ENCODE data around the gene GNG10.
"Not testable (repeated sequence)": the region's sequence is repeated elsewhere in the genome, so short reads cannot be mapped to it uniquely, and the experiment has no call there.

GNG10 gene

DNA sequence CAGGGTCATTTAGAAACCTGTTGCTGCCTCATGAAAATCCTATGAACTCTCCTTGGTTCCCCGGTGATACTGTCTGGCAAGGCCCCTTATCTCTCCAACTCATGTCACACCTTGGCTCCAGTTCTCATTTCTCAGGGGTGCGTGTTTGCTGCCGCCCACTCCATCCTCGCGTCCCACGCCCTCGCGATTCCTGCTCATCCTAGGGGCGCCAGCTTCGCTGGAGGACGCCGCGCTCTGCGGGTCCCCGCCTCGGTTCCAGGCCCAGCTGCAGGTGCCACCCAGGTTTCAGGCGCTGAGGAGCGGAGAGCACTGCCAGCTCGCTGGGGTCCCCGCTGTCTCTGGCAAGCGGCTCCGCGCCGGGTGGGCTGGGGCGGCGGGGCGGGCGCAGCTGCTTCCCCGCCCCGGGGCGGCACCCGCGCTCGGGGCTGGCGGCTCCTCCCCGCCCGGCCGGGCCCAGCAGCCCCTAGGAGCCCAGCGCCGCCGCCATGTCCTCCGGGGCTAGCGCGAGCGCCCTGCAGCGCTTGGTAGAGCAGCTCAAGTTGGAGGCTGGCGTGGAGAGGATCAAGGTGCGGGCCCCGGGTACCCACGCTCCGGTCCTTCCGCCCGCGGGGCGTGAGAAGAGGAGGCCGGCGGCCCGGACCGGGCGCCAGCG is at the start of gene GNG10:
Gene GNG10 (plus strand): TSS at position 456 of the 652 bp plus-strand sequence. CDS start 30 bp downstream, at position 486.
- DNase-seq, result peak; percentile 90

DNA sequence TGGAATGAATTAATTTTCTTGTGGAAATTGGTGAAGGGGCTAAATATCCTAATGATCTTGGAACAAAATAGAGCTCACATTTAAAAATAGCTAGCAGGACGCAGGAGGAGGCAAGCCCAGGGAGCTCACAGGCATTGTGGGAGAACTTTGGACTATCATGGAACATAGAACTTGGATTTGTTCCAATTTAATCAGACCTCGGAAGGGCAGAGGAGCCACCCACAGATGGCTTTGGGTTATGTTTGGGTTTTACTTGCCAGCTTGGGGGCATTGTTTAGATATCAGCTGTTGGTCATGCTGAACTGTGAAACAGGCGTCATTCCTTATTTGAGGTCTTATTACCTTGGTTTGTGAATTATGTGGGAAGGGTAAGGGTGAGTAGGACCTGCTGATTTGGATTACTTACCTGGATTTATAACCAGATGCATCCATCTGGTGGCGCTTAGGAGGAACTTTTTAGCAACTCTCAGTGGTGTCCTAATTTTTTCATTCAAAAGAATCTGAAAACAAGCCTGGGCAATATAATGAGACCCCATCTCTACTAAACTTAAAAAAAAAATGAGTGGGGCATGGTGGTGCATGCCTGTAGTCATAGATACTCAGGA is 47.9 kb upstream of the GNG10 start:
- peak; percentile 97 for DNase-seq

DNA sequence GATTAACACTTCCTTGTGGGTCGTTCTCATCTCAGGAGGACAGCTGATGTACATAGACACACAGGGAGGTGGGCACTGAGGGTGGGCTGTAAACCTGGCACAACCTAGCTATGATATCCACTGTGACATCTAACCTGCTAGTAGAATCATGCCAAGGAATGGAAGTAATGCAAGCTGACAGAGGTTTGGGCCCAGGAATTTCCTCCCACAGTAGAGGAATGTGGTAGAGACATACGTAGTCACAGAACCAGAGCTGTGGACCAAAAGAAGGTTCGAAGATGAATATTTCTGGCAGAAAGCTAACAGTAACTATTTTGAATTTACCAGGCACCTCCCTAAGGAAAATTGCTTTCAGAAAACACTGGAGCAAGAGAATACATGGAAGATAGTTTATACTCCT is 45.5 kb upstream of the GNG10 start:
- DNase-seq, result no peak

DNA sequence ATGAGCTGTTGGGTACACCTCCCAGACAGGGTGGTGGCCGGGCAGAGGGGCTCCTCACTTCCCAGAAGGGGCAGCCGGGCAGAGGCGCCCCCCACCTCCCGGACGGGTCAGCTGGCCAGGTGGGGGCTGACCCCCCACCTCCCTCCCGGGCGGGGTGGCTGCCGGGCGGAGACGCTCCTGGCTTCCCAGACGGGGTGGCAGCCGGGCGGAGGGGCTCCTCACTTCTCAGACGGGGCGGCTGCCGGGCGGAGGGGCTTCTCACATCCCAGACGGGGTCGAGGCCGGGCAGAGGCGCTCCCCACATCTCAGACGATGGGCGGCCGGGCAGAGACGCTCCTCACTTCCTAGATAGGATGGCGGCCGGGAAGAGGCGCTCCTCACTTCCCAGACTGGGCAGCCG is 44.1 kb upstream of the GNG10 start:
- not testable (repeated sequence) for DNase-seq

DNA sequence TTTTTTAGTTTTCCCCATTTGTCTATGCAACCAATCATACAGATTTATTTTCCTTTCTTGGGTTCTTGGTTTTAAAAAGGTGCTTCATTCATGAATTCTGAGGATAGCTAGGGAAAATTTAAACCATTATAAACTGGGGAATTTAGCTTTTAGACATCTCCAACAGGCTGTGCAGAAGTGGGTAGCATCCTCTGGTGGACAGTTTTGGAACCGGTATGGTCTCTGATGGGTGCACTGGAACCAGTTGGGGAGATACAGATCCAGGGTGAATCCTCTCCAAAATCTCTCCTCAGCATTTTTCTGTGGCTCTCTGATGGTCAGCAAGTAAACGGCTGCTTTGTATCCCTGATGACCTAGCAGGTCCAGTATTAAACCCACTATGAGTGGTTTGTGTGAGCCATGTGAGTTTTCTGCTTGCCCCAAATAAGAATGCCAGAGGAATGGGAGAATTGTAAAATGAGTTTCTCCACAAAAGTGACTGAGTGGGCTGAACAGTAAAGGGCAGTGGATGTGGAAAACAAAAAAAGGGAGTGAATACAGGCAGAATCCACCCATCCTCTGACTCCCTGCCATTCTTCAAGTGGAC is 39.4 kb upstream of the GNG10 start:
- DNase-seq, result peak; percentile 62

DNA sequence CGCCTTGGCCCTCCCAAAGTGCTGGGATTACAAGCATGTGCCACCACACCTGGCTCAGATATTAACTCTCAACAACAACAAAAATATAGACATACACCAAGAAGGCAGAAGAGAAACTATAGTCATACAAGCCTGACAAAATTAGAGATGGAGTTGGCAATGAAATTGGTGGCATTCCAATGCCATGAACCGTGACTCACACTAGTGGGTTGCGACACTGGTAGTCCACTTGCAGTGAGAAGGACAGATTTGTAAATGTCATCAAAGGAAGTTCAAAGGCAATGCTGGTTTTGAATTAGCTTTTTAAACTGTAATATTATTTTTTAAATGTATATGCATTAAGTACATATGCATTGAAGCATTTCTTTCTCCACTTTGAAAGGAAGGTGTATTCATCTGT is 38.8 kb upstream of the GNG10 start:
- DNase-seq, result no peak

DNA sequence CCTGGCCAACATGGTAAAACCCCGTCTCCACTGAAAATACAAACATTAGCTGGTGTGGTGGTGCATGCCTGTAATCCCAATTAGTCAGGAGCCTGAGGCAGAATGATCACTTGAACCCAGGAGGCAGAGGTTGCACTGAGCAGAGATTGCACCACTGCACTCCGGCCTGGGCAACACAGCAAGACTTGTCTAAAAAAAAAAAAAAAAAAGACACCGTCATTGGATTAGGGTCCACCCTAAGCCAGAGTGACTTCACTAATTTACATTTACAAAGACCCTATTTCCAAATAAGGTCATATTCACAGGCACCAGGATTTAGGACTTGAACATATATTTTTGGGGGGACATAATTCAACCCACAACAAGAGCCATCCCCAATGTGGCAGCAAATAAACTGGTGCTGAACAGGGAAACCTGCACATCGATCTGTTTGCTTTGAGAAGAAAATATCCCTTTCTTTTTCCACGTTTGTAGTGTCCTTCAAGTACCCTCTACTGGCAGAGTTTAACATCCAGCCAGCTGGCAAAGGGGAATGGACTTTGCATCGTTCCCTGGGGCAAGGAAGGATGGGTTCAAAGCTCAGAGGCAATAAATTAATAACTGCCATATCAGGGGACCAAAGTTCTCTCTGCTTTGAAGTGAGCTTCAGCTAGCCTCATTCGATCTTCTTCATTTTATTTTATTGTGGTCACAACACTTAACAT is 34.0 kb upstream of the GNG10 start:
- DNase-seq, result no peak

DNA sequence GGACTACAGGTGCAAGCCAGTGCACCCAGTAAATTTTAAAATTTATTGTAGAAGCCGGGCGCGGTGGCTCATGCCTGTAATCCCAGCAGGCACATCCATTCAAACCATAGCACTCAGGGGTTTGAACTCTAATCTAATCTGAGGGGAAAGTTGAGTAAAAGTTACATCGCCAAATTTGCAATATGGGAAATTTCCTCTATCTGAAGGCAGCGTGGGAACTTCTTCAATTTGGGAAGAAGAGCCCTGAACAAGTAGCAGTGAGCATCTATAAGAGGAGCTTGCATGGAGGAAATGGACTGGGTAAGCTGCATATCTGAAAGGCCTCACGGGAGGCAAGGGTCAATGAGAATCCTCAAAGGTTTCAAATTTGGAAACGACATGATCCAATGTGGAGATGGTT is 33.0 kb upstream of the GNG10 start:
- DNase-seq, result no peak

DNA sequence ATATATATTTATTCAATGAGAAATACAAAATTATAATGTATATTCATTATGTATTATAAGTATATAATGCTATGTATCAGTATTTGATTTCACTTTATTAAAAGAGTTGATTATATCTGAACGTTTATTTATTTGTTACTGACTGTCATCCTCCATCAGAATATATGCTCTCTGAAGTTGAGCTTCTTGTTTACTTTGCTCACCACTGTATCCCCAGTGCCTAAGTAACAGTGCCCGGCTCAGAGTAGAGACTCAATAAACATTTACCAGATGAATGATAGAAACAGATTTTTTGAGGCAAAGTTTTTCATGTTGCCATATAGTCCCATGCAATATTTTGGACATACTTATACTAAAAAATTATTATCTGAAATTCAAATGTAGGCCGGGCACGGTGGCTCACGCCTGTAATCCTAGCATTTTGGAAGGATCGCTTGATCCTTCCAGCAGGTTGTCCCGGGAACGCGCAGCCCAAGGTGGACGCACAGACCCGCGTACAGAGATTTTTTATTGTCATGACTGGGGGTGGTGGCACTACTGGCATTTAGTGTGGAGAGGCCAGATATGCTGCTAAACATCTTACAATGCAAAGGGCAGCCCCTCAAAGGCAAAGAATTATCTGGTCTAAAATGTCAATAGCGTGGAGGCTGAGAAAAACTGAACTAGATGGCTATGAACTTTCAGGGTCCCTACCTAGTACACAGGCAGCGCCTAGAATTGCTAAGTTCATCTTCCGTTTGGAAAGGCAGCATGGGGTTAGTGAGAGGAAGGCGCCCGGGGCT is 31.0 kb upstream of the GNG10 start:
- peak; percentile 57 for DNase-seq

DNA sequence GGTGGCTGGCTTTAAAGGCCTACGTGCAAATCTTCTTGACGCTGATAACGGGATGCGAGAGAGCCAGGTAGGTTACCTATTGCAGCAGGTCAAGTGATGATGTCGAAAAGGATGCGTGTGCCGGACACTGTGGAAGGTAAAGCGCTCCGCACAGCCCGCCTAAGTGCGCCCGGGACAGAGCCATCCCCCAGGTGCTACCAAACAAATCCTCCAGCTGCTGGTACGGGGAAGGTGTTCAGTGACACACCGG is 30.5 kb upstream of the GNG10 start:
- no peak for DNase-seq

DNA sequence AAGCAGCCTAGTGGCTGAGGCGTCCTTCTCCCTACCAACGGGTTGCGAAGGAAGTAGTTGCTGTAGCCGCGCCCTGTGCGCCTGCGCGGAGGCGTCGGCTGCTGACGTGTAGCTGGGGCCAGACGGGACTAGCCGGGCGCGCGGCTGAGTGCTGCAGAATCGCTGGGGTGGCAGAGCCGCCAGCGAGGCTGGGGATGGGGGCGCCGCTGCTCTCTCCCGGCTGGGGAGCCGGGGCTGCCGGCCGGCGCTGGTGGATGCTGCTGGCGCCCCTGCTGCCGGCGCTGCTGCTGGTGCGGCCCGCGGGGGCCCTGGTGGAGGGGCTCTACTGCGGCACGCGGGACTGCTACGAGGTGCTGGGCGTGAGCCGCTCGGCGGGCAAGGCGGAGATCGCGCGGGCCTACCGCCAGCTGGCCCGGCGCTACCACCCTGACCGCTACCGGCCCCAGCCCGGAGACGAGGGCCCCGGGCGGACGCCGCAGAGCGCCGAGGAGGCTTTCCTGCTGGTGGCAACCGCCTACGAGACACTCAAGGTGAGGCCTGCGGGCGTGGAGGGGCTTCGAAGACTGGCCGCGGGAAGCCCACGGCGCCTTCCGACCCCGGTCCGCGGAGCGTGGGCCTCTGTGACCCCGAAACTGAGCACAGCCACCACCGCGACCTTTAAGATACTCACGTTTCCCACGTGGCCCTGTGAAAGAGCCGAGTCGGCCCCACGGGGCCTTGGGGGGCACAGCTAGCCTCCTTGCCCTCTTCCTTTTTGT is 30.0 kb upstream of the GNG10 start, which contains the start of gene DNAJC25:
Gene DNAJC25 (plus strand): TSS at position 121 of the 758 bp plus-strand sequence. CDS start 74 bp downstream, at position 195.
- DNase-seq, result peak; percentile 99

DNA sequence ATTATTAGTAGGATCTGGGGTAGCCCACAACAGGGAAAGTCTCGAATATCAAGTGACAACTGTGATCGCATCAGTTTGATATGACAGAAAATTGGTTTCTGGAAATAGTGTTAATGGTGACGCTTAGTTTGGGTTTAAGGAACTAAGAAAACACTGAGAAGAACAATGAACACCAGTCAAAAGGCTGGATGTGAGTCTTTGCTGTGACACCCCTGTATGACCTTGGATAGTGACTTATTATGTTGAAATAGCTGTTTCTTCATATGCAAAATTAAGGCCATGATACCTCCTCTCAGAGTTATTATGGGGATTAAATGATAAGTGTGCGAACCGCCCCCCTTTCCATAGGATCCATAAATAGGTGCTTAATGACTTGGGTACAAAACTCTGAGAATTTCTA is 29.3 kb upstream of the GNG10 start:
- DNase-seq, result no peak

DNA sequence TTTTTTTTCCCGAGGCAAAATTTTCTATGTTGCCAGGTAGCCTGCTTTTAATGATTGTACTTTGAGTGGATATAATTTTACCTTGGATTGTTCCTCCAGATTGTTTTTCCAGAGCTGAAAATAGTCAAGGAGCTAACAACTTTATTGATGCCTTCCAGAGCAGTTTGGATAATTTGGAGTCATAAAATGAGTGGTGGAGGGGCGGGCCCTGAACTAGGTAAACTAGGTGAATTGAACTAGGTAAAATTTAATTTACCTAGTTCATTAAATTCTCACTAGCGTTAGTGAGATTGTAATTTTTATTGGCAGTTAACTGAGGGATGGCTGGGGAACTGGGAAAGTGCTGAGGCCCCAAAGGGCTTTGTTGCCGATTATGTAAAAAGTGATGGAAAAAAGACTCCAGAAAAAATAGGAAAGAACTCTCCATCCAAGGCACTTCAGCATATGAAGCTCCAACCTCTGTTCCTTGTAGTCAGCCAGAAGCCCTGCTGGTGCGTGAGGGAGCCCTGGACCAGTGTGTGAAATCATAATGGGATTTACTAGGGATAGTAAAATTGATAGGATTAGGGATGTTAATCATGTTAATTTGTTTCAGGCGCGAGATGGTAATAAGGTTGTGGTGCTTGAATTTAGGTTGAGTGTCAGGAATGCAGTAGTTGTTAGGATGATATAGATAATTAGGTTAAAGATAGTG is 28.6 kb upstream of the GNG10 start:
- no peak for DNase-seq

DNA sequence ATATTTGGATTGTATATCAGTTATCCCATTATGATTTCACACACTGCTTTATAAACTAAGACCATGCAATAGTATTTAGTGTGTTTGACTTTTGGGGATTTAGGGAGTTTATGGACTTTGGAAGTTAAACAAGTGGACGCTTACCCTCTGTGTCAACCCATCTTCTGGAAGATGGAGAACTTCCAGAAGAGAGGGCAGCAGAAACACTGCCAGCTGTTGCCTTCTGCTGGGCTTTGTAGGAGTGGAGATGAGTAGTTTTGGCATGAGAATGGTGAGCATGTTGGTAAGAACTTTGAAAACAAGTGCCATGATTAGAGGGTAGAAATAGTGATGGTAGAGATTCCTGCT is 28.0 kb upstream of the GNG10 start:
- no peak for DNase-seq

DNA sequence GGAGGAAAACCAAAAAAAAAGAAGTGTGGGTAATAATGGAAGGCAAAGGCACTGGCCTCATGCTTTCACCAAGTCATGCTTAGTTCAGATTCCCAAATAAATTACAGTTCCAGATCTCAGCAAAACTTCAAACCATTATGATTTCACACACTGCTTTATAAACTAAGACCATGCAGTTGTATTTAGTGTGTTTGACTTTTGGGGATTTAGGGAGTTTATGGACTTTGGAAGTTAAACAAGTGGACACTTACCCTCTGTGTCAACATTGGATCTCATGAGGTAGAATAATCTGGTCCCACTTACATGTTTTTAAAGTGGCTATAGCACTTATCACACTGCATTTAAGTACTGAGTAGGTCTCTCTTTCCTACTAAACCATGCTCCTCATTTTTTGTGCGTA is 26.5 kb upstream of the GNG10 start:
- no peak for DNase-seq

DNA sequence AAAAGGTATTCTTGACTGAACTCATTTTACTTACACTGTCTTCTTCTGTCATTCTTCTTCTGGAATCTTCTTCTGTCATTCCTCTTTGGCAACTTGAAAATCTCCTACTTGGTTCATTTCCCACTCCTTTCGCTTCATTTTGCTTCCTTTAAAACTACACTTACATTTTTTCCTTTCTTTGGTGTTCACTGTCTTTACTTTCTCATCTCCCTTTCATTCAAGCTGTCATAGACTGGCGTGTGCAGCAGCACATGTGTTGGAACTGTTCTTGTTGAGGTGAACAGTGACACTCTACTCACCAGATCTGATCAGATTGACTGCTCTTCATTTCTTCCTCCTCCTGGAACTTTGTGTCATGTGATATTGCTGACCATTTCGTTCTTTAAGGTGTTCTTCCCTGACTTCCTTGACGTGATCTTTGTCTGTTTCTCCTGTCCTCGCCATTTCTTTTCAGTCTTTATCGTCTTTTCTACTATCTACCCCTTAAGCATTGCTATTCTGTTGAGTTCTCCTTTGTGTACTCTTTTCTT is 23.9 kb upstream of the GNG10 start:
- DNase-seq, result no peak

DNA sequence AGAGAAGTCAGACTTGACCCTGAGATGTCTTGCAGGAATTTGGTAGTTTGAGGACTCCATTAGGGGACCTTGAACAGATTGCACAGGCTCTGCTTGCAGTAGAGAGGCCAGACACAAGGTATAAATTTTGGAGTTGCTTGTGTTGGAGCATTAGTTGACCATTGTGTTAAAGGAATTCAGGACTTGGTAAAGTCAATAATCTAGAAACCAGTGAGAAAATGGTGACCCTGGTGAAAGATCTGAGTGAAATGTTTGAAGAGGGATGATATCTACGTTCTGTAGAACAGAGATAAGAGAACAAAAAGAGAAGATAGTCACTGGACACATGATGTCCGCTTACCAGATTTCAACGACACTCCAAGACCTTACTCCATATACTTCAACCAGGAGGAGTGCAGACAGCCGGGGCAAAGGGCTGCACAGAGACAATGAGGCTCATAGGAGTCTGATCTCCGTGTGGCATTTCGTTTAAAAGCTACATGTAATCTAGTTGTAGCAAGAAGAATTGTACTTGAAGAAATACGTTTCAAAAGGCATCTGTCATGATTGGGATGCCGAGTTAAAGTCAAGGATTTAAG is 17.1 kb upstream of the GNG10 start:
- DNase-seq, result no peak

DNA sequence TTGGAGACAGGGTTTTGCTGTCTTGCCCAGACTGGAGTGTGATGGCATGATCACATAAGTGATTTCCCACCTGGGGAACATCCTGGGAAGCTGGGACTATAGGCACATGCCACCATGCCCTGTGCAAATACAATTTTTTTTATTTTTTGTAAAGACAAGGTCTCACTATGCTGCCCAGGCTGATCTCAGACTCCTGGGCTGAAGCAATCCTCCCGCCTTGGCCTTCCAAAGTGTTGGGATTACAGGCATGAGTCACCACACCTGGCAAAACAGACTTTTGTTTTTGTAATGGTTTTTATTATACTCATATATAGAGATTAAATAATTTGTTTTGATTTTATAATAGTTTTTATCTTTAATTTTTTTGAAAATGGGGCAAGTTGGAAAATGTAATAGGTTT is 15.6 kb upstream of the GNG10 start:
- no peak for DNase-seq

DNA sequence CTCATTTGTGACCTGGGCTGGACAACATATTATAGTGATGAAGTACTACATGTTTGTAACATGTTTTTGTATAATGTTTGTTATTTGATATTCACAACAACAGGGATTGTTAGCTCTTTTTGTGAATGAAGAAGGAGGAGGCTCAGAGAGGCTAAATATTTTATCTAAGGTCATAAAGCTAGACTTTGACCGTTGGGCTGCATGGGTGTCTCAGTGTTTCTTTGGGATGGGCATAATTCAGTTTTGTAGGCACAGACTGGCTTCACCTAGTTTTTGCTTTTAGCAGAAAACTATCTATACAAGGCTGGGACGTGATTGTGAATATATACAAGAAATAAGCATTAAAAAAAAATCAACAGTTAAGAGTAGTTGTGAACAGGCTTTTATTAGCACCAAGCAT is 15.0 kb upstream of the GNG10 start:
- DNase-seq, result no peak

DNA sequence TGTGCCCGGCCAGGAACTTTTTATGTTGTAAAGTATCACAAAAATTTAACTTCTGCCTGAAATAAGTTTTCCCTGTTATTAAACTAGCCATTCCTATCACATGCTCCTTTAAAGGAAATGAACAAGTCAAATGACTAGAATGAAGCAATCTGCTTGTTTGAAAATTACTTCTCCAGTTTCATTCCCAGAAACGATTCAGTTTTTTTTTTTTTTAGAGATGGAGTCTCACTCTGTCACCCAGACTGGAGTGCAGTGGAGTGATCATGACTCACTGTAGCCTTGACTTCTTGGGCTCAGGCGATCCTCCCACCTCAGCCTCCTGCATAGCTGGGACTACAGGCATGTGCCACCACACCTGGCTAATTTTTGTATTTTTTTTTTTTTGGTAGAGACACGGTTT is 13.3 kb upstream of the GNG10 start:
- DNase-seq, result no peak

DNA sequence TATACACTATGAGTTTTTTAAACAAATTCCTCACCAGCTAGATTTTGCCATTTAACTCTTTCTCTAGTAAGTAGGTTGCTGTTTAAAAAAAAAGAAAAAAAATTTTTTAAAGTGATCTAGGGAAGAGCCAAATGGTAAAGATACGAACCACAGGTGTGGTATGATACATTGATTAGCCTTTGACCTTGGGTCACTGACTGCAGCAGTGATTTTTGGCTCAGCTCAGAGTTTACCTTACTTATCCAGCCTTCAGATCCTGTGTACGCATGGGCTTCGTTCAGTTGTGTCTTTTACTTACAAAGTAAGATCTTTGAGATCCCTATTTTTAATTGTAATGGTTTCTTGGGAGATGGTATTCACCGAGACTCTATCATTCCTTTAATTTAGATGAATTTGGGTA is 12.4 kb upstream of the GNG10 start:
- no peak for DNase-seq

Data from NCI-H69 (cell line).